ENCODE results near the gene ASIC3. TPM values are rescaled to one million over a fixed set of nuclear protein-coding genes. Genes with fewer than 3 reads are reported as not detected.

Gene ASIC3
- total and polyA plus RNA-seq, 2 of the 4 experiments (the other 2 are of a cell fraction): 0.74 TPM; not detected in 1

GRCh38 chr7:151051108-151051507 is 2.8 kb downstream of the ASIC3 start:
- no peak overlapping the region for H4K91ac ChIP-seq (ENCODE audit: insufficient read depth, low read depth, low read length)
- H4K5ac ChIP-seq (ENCODE audit: low read depth, low read length): no peak overlapping the region
- H3K9ac ChIP-seq (ENCODE audit: low read depth, low read length): no peak overlapping the region
- H3K79me1 ChIP-seq (ENCODE audit: low read depth in 1 of 2, low read length in 2 of 2): 0 out of 4 replicates have a peak, but pooled peaks cover 0 to 3% of the 10 kb centered on the region in 2 experiments
- no peak overlapping the region for H2BK20ac ChIP-seq (ENCODE audit: low read depth, low read length)
- WGBS, 2 experiments (ENCODE audit: extremely low coverage in 2 of 2, insufficient read length in 1 of 2): 2% methylated on average over 36 of the region's 50 CpGs; no CpG with 5 or more reads in 1 of the 2 experiments
- H3K9me3 ChIP-seq (ENCODE audit: control insufficient read depth, insufficient read depth, low read length): no peaks in the 10 kb centered on the region
- dilution Hi-C loops (cut with HindIII; ENCODE audit: low sequenced_read_pairs, unreplicated experiment): no loop called here
- no peak overlapping the region for H2BK15ac ChIP-seq (ENCODE audit: low read depth, low read length)
- H3K56ac ChIP-seq (ENCODE audit: extremely low read depth, insufficient read depth, low read length): no peak overlapping the region
- H2BK5ac ChIP-seq (ENCODE audit: low read depth, low read length, poor library complexity, severe bottlenecking): no peak overlapping the region
- in situ Hi-C loops (cut with MboI; ENCODE audit: low sequenced_read_pairs): no loop called here
- ChIA-PET CTCF (interaction anchor here (0.6 kb wide), 1 partner anchor 89 kb away, joined by 3 read pairs; no protein-coding TSS in a partner anchor), POLR2A (ENCODE audit: unreplicated experiment) (no interaction called here)
- no peak overlapping the region for H3K18ac ChIP-seq (ENCODE audit: low read depth, low read length)
- peak; percentile 85 for ATAC-seq (ENCODE audit: low read depth)
- H4K8ac ChIP-seq (ENCODE audit: low read depth in 2 of 2, low read length in 2 of 2): no peak overlapping the region
- no peak overlapping the region for H2BK120ac ChIP-seq (ENCODE audit: low read depth, low read length)
- no peak overlapping the region for H3K4me3 ChIP-seq (ENCODE audit: insufficient read depth, low read depth, low read length)
- peak; percentile 77 for DNase-seq
- no peak overlapping the region for H2AK5ac ChIP-seq (ENCODE audit: low read depth, low read length)
- H3K9me1 ChIP-seq (ENCODE audit: insufficient read depth, low read length): peaks cover 6% of the 10 kb centered on the region; the same call in 1 of the 2 replicates
- no peaks in the 10 kb centered on the region for H3K36me3 ChIP-seq (ENCODE audit: control insufficient read depth, insufficient read depth, low read length)
- no peak overlapping the region; the same call in 1 of the 2 replicates for H3K4me2 ChIP-seq (ENCODE audit: low read depth, low read length)
- H2AK9ac ChIP-seq (replicated peaks; ENCODE audit: low read depth, low read length, poor library complexity): no peak overlapping the region
- H3K4ac ChIP-seq (ENCODE audit: low read depth, low read length): no peak overlapping the region
- no peaks in the 10 kb centered on the region; the same call in 1 of the 2 replicates for H3K27me3 ChIP-seq (ENCODE audit: control insufficient read depth, insufficient read depth, low read length)
- BruUV-seq (replicated peaks): no TSS peak
- H2AFZ ChIP-seq (replicated peaks; ENCODE audit: low read length, poor library complexity): peak overlapping the region; percentile 51
- TF ChIP-seq, protein P1, sequence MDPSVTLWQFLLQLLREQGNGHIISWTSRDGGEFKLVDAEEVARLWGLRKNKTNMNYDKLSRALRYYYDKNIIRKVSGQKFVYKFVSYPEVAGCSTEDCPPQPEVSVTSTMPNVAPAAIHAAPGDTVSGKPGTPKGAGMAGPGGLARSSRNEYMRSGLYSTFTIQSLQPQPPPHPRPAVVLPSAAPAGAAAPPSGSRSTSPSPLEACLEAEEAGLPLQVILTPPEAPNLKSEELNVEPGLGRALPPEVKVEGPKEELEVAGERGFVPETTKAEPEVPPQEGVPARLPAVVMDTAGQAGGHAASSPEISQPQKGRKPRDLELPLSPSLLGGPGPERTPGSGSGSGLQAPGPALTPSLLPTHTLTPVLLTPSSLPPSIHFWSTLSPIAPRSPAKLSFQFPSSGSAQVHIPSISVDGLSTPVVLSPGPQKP (IDR thresholded peaks at IDR 0.05; ENCODE audit: borderline replicate concordance, low read depth, low read length): no peak
- TF ChIP-seq MAZ (IDR thresholded peaks at IDR 0.05; ENCODE audit: borderline replicate concordance, low read depth, low read length) (peak; percentile 85; the same call in 1 of the 2 replicates), BHLHE40 (IDR thresholded peaks at IDR 0.05; ENCODE audit: low read depth, low read length) (peak; percentile 97), MXI1 (IDR thresholded peaks at IDR 0.05; ENCODE audit: borderline replicate concordance, low read depth, low read length) (peak; percentile 100), RFX5 (IDR thresholded peaks at IDR 0.05; ENCODE audit: low read depth, low read length) (no peak), FOS (IDR thresholded peaks at IDR 0.05; ENCODE audit: low read depth, low read length) (no peak), CHD1 (IDR thresholded peaks at IDR 0.05; ENCODE audit: low read depth, low read length) (no peak), CEBPB (IDR thresholded peaks at IDR 0.05; ENCODE audit: low read depth, low read length) (no peak), MAFK (IDR thresholded peaks at IDR 0.05; ENCODE audit: low read depth, low read length) (no peak), RAD21 (IDR thresholded peaks at IDR 0.05; ENCODE audit: low read length) (no peak), SMC3 (IDR thresholded peaks at IDR 0.05; ENCODE audit: low read depth, low read length) (no peak), NFE2L2 (IDR thresholded peaks at IDR 0.05; ENCODE audit: low read depth, low read length) (no peak), RCOR1 (IDR thresholded peaks at IDR 0.05; ENCODE audit: insufficient replicate concordance, low read length) (peak; percentile 54), POLR2A (IDR thresholded peaks at IDR 0.05; ENCODE audit: low read depth, low read length) (no peak)
- TF ChIP-seq, protein P2, sequence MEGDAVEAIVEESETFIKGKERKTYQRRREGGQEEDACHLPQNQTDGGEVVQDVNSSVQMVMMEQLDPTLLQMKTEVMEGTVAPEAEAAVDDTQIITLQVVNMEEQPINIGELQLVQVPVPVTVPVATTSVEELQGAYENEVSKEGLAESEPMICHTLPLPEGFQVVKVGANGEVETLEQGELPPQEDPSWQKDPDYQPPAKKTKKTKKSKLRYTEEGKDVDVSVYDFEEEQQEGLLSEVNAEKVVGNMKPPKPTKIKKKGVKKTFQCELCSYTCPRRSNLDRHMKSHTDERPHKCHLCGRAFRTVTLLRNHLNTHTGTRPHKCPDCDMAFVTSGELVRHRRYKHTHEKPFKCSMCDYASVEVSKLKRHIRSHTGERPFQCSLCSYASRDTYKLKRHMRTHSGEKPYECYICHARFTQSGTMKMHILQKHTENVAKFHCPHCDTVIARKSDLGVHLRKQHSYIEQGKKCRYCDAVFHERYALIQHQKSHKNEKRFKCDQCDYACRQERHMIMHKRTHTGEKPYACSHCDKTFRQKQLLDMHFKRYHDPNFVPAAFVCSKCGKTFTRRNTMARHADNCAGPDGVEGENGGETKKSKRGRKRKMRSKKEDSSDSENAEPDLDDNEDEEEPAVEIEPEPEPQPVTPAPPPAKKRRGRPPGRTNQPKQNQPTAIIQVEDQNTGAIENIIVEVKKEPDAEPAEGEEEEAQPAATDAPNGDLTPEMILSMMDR (conservative IDR thresholded peaks at IDR 0.05; ENCODE audit: low read depth, low read length): no peak
- TF ChIP-seq, protein P3, sequence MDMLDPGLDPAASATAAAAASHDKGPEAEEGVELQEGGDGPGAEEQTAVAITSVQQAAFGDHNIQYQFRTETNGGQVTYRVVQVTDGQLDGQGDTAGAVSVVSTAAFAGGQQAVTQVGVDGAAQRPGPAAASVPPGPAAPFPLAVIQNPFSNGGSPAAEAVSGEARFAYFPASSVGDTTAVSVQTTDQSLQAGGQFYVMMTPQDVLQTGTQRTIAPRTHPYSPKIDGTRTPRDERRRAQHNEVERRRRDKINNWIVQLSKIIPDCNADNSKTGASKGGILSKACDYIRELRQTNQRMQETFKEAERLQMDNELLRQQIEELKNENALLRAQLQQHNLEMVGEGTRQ (IDR thresholded peaks at IDR 0.05; ENCODE audit: low read depth, low read length): no peak
- peaks cover 11% of the 10 kb centered on the region; the same call in 1 of the 2 replicates for H3K4me1 ChIP-seq (ENCODE audit: control insufficient read depth, insufficient read depth, low read length)
- H3K23ac ChIP-seq (ENCODE audit: low read depth, low read length): no peak overlapping the region
- intact Hi-C loops (cut with micrococcal nuclease): no loop called here
- H3K27ac ChIP-seq (ENCODE audit: insufficient read depth, low read length): no peak overlapping the region
- peaks cover 18% of the 10 kb centered on the region for H4K20me1 ChIP-seq (ENCODE audit: insufficient read depth, low read length)
- H3K14ac ChIP-seq (replicated peaks; ENCODE audit: low read depth, low read length): no peak overlapping the region

Measured in IMR-90 (cell line).